HG02852 (cell line): ENCODE measurements around the gene UBAC1.
"Not testable (repeated sequence)": the region's sequence is repeated elsewhere in the genome, so short reads cannot be mapped to it uniquely, and the experiment has no call there.

Experiments used
- ATAC-seq: cut with Tn5 transposase; IDR thresholded peaks from one replicate; pipeline ENCODE4 v1.9.1; 2021; ENCODE audit warnings: mild to moderate bottlenecking, moderate library complexity; ENCODE audit not compliant: unreplicated experiment

UBAC1 gene

GRCh38 chr9:135978642-135979546, 17.7 kb upstream of the UBAC1 start:
- ATAC-seq: no peak

DNA sequence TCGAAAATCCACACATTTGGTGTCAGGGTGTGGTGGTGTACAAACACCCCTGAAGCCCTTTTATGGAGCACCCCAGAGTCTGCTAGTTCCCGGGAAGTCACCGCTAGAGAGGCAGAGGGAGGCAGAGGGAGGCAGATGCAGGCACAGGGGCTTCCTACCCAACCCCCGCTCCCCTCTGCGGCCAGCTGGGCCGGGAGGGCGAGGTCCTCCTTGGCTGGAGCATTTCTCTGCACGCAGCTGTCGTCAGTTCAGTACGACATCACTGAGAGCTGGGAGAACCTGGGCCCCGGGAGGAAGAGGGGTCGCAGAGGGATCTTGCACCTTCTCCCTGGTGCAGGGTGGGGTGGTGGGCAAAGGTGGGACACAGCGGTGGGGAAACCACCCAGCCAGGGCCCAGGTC, 15.8 kb upstream of the UBAC1 start:
- ATAC-seq: no peak

DNA sequence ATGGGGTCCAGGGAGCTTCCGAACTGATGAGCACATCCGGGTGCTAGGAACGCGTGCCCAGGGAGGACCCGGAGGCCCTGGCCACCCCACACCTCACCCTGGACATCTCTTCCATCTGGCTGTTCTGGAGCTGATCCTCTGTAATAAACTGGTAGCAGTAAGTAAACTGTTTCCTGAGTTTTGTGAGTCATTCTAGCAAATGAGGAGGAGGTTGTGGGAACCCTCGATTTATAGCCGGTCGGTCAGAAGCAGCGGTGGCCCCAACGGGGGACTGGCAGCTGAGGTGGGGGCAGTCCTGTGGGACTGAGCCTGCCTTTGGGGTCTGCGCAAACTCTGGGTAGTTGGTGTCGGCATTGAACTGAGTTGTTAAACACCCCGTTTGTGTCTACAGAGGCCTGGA, 15.4 kb upstream of the UBAC1 start:
- no peak for ATAC-seq

DNA sequence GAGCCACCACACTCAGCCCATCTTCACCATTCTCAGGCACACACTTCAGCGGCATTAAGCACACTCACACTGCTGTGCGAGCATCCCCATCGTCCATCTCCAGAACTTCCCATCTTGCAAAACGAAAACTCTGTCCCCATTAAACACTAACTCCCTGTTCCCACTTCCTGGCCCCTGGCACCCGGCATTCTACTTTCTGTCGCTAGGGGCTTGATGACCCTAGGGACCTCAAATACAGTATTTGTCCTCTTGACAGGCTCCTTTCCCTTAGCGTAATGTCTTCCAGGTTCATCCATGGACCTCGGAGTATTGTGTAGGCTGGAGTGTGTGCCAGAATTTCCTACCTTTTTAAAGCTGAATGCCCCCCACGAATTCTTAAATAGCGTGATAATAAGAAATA, 14.7 kb upstream of the UBAC1 start:
- no peak for ATAC-seq

DNA sequence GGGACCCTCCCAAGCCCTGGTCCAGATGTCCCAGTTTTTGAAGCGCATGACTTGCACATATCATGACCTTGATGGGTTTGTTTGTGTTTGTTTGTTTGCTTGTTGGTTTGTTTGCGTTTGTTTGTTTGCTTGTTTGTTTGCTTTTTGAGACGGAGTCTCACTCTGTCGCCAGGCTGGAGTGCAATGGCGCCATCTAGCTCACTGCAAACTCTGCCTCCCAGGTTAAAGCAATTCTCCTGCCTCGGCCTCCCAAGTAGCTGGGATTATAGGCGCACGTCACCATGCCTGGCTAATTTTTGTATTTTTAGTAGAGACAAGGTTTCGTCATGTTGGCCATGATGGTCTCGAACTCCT, 13.0 kb upstream of the UBAC1 start:
- ATAC-seq: no peak

DNA sequence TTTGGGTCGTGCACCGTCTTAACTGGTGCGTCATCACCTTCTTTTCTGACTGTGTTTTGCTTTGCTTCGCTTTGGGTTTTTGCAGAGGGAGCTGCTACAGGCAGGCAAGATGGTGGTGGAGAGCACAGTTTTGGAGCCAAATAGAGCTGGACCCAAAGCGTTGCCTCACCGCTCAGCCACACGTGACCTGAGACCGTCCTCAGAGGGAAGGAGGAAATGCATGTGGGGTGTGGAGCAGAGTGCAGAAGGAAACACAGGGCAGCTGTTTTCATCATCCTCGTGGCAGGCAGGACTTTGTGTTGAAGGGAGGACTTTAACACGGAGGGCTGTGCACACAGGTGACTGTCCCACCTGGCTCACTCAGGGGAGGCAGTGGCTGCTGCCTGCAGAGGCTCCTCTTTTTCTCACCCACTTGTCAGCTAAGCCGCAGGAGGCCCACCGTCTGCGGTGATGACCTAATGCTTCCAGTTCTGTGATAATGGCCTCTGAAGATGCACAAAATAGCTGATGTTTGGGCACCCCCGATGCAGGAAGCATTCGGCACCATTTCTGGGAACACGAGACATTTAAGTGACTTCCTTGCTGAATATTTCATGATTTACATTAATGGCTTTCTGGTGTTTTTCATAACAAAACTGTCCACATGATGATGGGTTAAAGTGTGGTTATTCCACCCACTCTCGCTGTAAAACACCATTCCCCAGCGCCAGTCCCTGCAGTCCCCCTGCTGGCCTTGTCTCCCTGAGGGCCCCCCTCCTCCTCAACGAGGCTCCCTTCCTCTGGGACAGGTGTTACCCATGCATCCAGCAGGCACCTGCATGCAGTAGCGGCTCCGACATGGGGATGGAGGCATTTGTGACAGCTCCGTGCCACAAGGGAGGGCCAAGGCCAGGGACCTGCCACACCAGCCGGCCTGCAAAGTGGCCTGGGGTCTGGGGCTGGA, 12.4 kb upstream of the UBAC1 start:
- no peak for ATAC-seq

- ATAC-seq: no peak
These were observed 10.7 kb upstream of the UBAC1 start for GRCh38 chr9:135971892-135972291.

DNA sequence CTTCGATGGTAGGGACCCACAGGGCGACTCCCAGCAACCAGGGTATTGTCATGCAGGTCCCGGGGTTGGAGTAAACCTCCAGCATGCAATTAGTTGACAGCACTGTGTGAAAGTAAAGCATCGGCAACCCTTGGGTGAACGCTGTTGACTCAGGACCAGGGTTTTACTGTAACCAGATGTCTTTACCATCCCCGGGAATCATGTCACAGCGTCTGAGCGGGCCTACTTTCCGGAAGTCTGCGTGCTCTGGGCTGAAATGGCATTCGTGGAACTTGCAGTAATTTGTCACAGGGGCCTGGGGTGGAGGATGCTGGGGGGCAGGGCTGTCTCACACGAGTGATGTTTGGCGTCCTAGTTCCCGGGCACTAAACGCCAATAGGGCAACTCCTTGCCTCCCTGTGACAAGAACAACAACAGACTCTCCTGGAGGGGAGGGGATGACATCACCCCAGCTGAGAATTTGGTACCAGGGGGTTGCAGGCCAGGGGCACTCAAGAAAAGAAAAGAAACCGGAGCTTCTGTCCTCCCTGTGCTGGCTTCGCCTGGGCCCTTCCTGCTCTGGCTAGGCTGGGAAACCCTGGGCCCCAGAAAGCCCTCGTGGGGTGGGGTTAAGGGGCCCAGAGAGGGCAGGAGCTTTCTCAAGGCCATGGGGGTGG, 10.1 kb upstream of the UBAC1 start:
- ATAC-seq: no peak

GRCh38 chr9:135970128-135970815, 9.1 kb upstream of the UBAC1 start:
- no peak for ATAC-seq

DNA sequence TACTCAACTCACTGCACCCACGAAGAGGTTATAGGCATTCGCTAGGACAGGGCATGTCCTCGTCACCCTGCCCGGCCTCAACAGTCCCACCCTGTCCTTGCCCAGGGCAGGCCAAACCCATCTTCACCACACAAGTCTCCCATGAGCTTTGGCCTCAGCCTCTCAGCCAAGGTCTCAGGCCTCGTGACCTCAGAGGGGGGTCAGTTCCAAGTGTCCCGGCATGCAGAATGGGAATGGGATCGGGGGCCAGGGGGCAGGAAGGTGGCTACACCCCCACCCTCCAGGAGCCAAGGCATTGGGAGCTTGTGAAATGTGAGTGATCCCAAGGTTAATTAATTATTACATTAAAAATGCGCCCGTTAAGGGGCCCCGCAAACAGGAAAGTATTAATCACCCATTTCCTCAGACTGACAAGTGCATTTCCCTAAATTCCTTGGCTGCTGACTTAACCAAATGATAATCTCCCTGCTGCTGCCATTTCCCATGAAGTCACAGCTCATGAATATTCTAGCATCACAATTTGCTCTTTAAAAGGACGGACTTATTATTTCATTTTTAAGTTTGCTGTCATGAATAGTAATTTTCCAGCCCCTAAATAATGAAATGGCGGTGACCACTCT, 8.0 kb upstream of the UBAC1 start:
- no peak for ATAC-seq

GRCh38 chr9:135968601-135969000, 7.4 kb upstream of the UBAC1 start:
- no peak for ATAC-seq

DNA sequence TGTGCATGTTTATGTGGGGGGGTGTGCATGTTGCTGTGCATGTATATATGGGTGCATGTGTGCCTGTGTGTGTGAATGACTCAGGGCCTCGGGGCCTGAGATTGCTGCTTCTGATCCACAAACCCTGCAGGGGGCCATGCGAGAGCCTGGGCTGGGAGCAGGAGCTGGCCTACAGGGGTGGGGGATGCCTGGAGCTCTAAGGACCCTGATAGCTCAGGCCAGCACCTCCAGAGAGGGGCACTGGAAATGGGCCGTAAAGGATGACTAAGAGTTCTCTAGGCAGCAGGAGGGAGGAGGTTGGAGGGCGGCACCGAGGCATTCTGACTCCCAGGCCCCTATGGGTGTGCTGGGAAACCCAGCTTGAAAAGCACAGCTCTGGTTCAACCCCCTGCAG, 6.9 kb upstream of the UBAC1 start:
- ATAC-seq: no peak

DNA sequence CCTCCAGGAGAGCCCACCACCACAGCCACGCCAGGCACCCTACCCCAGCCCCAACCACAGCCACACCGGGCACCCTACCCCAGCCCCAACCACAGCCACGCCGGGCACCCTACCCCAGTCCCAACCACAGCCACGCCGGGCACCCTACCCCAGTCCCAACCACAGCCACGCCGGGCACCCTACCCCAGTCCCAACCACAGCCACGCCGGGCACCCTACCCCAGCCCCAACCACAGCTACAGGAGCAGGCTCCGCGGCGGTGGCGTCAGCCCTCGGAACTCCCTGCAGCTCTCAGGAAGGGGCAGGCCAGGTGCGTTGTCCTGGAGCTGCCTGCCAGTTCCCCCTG, 5.7 kb upstream of the UBAC1 start:
- not testable (repeated sequence) for ATAC-seq

DNA sequence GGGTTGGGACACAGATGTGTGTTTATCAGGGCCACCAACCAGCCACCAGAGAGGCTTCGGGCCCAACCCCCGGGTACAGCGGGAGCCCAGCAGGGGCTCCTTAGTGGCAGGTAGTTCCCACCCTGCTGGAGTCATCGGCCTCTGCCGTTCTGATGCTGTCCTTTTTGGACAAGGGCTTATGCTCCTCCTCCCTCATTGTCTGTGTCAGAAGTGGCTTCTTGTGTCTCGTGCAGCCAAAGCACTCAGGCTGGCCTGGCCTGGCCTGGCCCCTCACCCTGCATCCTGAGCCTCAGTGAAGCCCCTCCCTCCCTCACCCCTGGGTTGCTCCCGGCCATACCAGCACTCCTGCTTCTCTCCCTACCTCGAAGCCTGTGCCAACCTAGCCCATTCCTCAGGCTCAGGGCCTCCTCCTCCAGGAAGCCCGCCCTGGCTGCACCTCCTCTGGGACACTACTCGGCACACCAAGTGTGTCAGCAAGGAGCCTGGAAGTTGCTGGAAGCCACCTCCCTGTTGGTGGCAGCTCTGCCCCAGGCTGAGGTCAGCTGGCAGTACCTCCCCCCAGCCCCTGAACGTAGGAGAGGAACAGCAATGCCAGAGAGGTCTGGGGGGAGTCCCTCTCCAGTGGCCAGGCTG, 4.1 kb upstream of the UBAC1 start:
- ATAC-seq: no peak

- no peak for ATAC-seq
These were observed 2.8 kb upstream of the UBAC1 start for GRCh38 chr9:135963938-135964337.

DNA sequence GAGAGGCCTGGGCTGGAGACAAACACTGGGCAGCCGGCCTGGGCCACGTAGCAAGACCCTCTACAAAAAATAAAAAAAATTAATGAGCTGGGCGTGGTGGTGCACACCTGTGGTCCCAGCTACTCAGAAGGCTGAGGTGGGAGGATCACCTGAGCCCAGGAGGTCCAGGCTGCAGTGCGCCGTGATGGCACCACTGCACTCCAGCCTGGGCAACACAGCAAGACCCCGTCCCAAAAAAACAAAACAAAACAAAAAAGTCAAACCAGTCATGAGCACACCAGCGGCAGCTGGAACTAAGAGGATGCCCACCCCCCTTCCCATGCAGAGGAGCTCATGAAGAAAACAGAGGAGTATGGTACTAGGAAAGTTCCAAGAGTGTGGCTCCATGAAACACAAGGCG, 2.2 kb upstream of the UBAC1 start:
- ATAC-seq: no peak

DNA sequence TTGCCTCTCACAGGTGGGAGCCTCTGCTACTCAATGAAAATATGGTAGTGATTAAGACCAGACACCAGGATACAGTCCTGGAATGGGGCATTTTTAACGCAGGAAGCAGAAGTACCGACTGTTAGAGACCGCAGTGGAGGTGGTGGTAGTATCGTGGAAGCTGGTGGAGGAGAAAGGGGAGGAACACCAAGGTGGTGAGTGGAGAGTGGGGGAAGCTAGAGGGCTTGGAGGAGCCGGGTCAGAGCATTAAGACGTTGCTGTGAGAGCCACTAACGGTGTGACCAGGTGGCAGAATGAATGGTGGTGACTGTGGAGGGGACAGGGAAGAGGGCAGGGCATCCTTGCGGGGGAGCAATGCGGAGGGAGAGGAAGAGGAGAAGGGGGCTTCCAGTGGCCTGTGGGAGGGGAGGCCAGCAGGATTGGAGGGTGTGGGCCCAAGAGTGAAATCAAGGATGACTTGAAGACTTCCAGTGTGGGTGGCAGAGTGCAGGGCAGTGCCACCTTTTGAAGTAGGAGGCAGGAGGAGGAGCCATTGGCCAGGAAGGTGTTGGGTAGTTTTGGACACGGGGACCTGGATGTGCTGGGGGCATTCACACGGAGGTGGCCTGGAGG, 1.6 kb upstream of the UBAC1 start:
- ATAC-seq: no peak

DNA sequence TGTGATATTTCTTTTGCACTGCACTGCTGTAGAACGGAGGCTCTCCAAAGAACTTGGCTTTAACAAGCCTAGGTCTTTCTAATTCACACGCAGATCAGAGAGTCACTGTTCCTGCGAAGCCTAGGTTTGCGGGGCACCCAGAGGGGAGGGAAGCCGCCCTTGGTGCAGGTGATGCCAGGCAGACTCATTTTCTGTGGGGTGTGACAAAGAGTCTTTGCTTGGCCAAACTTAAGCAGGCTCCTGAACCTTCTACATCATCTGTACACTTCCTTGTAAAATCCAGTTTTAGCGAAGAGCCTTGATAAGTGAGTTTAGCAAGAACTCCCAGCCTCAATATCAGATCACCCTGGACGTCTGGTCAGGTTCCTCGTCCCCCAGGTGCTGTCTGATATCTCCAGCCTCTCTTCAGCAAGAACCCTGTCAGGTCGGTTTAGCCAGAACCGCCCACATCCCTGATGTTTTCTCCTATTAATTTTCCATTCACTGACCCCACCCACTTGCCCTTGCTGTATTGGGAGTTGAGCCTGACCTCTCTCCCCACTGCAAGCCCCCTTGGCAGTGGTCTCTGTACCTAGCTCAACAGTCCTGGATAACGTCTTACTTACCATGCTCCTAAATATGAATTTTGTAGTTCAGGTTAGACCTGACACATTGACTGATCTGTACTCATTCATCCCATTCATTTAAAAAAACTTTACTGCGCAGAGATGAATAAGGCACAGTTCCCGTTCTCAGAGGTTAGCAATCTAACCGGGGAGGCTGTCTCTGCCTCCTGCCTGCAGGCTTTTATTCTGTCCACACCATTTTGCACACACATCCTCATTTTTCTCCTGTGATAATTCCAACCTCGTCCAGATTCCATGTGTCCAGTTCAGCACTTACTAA, 880 bp upstream of the UBAC1 start:
- ATAC-seq: no peak
